ENCODE measurements around the gene CD48. TPM values are rescaled to one million over a fixed set of nuclear protein-coding genes. Genes with fewer than 3 reads are reported as not detected.
"Not testable (repeated sequence)": the region's sequence is repeated elsewhere in the genome, so short reads cannot be mapped to it uniquely, and the experiment has no call there.

Gene CD48
- total RNA-seq, 6 experiments from 2014 or later: not detected

GRCh38 chr1:160692390-160692789 is 19.2 kb downstream of the CD48 start:
- not testable (repeated sequence) for H3K27ac Mint-ChIP-seq; DNase-seq; H3K4me1 Mint-ChIP-seq (ENCODE audit: low read depth); H3K9me3 Mint-ChIP-seq; H3K4me3 Mint-ChIP-seq; H3K36me3 Mint-ChIP-seq (ENCODE audit: low read depth)
- TF ChIP-seq, protein P1, sequence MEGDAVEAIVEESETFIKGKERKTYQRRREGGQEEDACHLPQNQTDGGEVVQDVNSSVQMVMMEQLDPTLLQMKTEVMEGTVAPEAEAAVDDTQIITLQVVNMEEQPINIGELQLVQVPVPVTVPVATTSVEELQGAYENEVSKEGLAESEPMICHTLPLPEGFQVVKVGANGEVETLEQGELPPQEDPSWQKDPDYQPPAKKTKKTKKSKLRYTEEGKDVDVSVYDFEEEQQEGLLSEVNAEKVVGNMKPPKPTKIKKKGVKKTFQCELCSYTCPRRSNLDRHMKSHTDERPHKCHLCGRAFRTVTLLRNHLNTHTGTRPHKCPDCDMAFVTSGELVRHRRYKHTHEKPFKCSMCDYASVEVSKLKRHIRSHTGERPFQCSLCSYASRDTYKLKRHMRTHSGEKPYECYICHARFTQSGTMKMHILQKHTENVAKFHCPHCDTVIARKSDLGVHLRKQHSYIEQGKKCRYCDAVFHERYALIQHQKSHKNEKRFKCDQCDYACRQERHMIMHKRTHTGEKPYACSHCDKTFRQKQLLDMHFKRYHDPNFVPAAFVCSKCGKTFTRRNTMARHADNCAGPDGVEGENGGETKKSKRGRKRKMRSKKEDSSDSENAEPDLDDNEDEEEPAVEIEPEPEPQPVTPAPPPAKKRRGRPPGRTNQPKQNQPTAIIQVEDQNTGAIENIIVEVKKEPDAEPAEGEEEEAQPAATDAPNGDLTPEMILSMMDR (IDR thresholded peaks at IDR 0.05): peak; percentile 21; the same call in 1 of the 2 replicates
- peaks cover 12% of the 10 kb centered on the region for H3K27me3 Mint-ChIP-seq (ENCODE audit: insufficient read depth)

- H3K36me3 Mint-ChIP-seq (ENCODE audit: low read depth): no peaks in the 10 kb centered on the region
- no peaks in the 10 kb centered on the region for H3K4me1 Mint-ChIP-seq (ENCODE audit: low read depth)
- H3K4me3 Mint-ChIP-seq: no peak overlapping the region
- H3K27ac Mint-ChIP-seq: no peak overlapping the region
- H3K27me3 Mint-ChIP-seq (ENCODE audit: insufficient read depth): peaks cover 2% of the 10 kb centered on the region
- no peaks in the 10 kb centered on the region for H3K9me3 Mint-ChIP-seq
- TF ChIP-seq, protein P1 (IDR thresholded peaks at IDR 0.05): no peak
- no peak for DNase-seq
Observed at GRCh38 chr1:160685266-160685665, 26.4 kb downstream of the CD48 start.

DNA sequence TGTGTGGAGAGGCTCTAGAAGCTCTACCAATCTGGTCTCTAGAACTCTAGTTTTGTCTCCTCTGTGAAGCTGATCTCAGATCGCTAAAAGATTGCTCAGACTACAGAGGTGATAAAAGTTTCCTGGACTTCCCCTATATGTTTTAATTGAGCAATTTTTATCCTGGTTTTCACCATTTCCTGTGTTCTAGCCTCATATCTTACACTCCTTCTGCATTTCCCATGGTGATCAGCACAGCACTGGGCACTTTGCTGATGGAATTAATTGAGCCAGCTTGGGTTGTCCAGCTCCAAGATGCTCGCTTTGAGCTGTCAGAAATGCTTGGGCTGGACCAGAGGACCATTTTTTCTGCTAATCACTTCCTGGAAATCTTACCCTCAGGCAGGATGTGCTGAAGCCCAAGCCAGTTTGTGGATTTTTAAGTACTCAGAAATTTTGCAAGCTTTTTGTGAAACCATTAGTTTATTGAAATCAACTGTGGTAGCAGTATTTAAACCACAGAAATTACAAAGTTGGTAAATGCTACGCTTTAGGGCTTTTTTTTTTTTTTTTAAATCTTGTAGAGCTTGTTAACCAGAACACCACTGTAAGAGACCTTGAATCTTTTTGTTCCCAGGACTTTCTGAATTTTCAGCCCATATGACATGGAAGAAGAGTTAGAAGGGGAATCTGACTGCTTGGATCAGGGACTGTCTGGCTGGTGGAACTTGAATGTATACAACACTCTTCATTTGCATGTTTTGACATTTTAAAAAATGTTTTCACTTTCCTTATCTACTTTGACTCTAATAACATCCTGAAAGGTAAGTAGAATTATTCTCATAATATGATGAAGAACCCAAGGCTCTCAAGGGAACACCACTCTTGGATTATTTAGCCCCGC is 28.4 kb downstream of the CD48 start:
- Mint-ChIP-seq H3K4me1 (ENCODE audit: low read depth) (no peaks in the 10 kb centered on the region), H3K4me3 (no peak overlapping the region), H3K9me3 (no peaks in the 10 kb centered on the region), H3K27ac (no peak overlapping the region), H3K27me3 (ENCODE audit: insufficient read depth) (peaks cover 12% of the 10 kb centered on the region), H3K36me3 (ENCODE audit: low read depth) (no peaks in the 10 kb centered on the region)
- DNase-seq: no peak
- TF ChIP-seq, protein P1 (IDR thresholded peaks at IDR 0.05): no peak

DNA sequence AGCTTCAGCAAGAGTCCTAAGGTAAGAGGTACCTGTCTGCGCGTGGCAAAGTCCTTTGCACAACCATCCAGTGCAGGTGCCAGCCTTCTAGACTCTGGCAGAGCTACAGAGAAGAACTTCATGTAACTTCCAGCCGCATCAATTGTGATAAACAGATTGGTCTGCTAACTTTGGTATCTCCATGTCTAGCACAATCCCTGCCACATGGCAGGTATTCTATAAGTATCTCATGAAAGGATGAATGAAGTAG is 29.8 kb downstream of the CD48 start:
- DNase-seq: no peak
- Mint-ChIP-seq H3K27me3 (ENCODE audit: insufficient read depth) (peaks cover 14% of the 10 kb centered on the region), H3K9me3 (no peaks in the 10 kb centered on the region), H3K27ac (no peak overlapping the region), H3K36me3 (ENCODE audit: low read depth) (no peaks in the 10 kb centered on the region), H3K4me3 (no peak overlapping the region), H3K4me1 (ENCODE audit: low read depth) (no peaks in the 10 kb centered on the region)
- TF ChIP-seq, protein P1 (IDR thresholded peaks at IDR 0.05): no peak; the same call in 1 of the 2 replicates

- Mint-ChIP-seq H3K9me3 (no peaks in the 10 kb centered on the region), H3K36me3 (ENCODE audit: low read depth) (no peaks in the 10 kb centered on the region), H3K4me1 (ENCODE audit: low read depth) (no peaks in the 10 kb centered on the region), H3K4me3 (no peak overlapping the region), H3K27ac (no peak overlapping the region), H3K27me3 (ENCODE audit: insufficient read depth) (peaks cover 14% of the 10 kb centered on the region)
- DNase-seq: peak; percentile 25
- TF ChIP-seq, protein P1 (IDR thresholded peaks at IDR 0.05): peak; percentile 76
Observed at GRCh38 chr1:160681066-160681890, 30.3 kb downstream of the CD48 start.

All from HFFc6 (cell line).